Breast epithelium (tissue), 3 donors: Measurements from ENCODE around the gene BPTF.

ENCODE experiments used
- CTCF ChIP-seq, 3 donors: fragments of 450-650 bp; IDR thresholded peaks; one replicate each; pipeline ENCODE4 v1.5.1; 2016 to 2017; ENCODE audit warnings: antibody characterized with exemption in 3 of 3, mild to moderate bottlenecking in 3 of 3, moderate library complexity in 3 of 3
- POLR2A ChIP-seq: fragments of 450-650 bp; IDR thresholded peaks from one replicate; pipeline ENCODE4 v1.6.1; 2016; ENCODE audit warnings: antibody characterized with exemption, mild to moderate bottlenecking, moderate library complexity
- POLR2AphosphoS5 ChIP-seq, 3 donors: sonication (generic); formaldehyde crosslinking; IDR thresholded peaks; one replicate each; pipeline ENCODE4 v1.6.1; 2017; ENCODE audit warnings: antibody characterized with exemption in 3 of 3

GRCh38 chr17:67813803-67814180 is 11.5 kb upstream of the BPTF start:
- TF ChIP-seq CTCF (IDR thresholded peaks at IDR 0.05) = no peak
- TF ChIP-seq POLR2AphosphoS5 (IDR thresholded peaks at IDR 0.05) = no peak
- no peak for TF ChIP-seq POLR2A
